ENCODE measurements around the gene CRAT.
"Not testable (repeated sequence)": the region's sequence is repeated elsewhere in the genome, so short reads cannot be mapped to it uniquely, and the experiment has no call there.

CRAT gene

GRCh38 chr9:129138476-129139232, 28.1 kb upstream of the CRAT start:
- DNase-seq (ENCODE audit: low spot score), result peak; percentile 72

GRCh38 chr9:129138144-129138462, 27.5 kb upstream of the CRAT start:
- DNase-seq (ENCODE audit: low spot score), result no peak

- no peak for DNase-seq (ENCODE audit: low spot score)
Measured at GRCh38 chr9:129137292-129138143, 26.9 kb upstream of the CRAT start.

GRCh38 chr9:129136446-129137035, 25.9 kb upstream of the CRAT start:
- no peak for DNase-seq (ENCODE audit: low spot score)

GRCh38 chr9:129135476-129135875, 24.9 kb upstream of the CRAT start:
- DNase-seq (ENCODE audit: low spot score), result no peak

- no peak for DNase-seq (ENCODE audit: low spot score)
Measured at GRCh38 chr9:129133082-129133481, 22.5 kb upstream of the CRAT start.

GRCh38 chr9:129131300-129132145, 20.9 kb upstream of the CRAT start:
- peak; percentile 82 for DNase-seq (ENCODE audit: low spot score)

GRCh38 chr9:129130791-129131190, 20.2 kb upstream of the CRAT start:
- no peak for DNase-seq (ENCODE audit: low spot score)

GRCh38 chr9:129130271-129130670, 19.7 kb upstream of the CRAT start:
- not testable (repeated sequence) for DNase-seq (ENCODE audit: low spot score)

GRCh38 chr9:129128689-129129088, 18.1 kb upstream of the CRAT start:
- no peak for DNase-seq (ENCODE audit: low spot score)

- no peak for DNase-seq (ENCODE audit: low spot score)
Measured at GRCh38 chr9:129126749-129127618, 16.4 kb upstream of the CRAT start.

- peak; percentile 79 for DNase-seq (ENCODE audit: low spot score)
Measured at GRCh38 chr9:129125478-129125877, 14.9 kb upstream of the CRAT start.

GRCh38 chr9:129124506-129125069, 14.0 kb upstream of the CRAT start:
- DNase-seq (ENCODE audit: low spot score), result no peak

- not testable (repeated sequence) for DNase-seq (ENCODE audit: low spot score)
Measured at GRCh38 chr9:129122976-129123375, 12.4 kb upstream of the CRAT start.

- no peak for DNase-seq (ENCODE audit: low spot score)
Measured at GRCh38 chr9:129122133-129122532, 11.5 kb upstream of the CRAT start.

GRCh38 chr9:129121483-129121882, 10.9 kb upstream of the CRAT start:
- DNase-seq (ENCODE audit: low spot score), result no peak

- no peak for DNase-seq (ENCODE audit: low spot score)
Measured at GRCh38 chr9:129118799-129119198, 8.2 kb upstream of the CRAT start.

GRCh38 chr9:129113645-129114304, 3.2 kb upstream of the CRAT start:
- DNase-seq (ENCODE audit: low spot score), result no peak

- not testable (repeated sequence) for DNase-seq (ENCODE audit: low spot score)
Measured at GRCh38 chr9:129112526-129112925, 1.9 kb upstream of the CRAT start.

GRCh38 chr9:129111528-129112151, 1.0 kb upstream of the CRAT start:
- DNase-seq (ENCODE audit: low spot score), result peak; percentile 63

All from hepatic stellate cell (primary cell).